ENCODE results near the gene PPP1R12C.

DNA sequence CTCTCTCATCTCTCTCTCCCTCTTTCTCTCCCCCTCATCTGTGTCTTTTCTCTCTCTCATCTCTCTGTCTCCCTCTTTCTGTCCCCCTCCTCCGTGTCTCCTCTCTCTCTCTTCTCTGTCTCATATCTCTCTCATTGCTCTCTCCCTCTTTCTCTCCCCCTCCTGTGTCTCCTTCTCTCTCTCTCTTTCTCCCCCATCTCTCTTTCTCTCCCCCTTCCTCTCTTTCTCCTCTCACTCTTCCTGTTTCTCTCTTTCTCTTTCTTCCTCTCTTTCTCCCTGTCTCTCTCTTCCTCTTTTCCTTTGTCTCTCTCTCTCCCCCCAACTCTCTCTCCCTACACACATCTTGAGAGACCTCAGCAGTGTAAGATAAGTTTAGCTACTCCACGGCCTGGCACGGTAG lies 49.6 kb downstream of the PPP1R12C start:
- TF ChIP-seq, protein P1, sequence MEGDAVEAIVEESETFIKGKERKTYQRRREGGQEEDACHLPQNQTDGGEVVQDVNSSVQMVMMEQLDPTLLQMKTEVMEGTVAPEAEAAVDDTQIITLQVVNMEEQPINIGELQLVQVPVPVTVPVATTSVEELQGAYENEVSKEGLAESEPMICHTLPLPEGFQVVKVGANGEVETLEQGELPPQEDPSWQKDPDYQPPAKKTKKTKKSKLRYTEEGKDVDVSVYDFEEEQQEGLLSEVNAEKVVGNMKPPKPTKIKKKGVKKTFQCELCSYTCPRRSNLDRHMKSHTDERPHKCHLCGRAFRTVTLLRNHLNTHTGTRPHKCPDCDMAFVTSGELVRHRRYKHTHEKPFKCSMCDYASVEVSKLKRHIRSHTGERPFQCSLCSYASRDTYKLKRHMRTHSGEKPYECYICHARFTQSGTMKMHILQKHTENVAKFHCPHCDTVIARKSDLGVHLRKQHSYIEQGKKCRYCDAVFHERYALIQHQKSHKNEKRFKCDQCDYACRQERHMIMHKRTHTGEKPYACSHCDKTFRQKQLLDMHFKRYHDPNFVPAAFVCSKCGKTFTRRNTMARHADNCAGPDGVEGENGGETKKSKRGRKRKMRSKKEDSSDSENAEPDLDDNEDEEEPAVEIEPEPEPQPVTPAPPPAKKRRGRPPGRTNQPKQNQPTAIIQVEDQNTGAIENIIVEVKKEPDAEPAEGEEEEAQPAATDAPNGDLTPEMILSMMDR (IDR thresholded peaks at IDR 0.05) = no peak
- no peak for TF ChIP-seq POLR2A (IDR thresholded peaks at IDR 0.05)
- TF ChIP-seq POLR2AphosphoS5 (IDR thresholded peaks at IDR 0.05) = no peak
